Measurements from ENCODE around the gene ICA1. TPM values are rescaled to one million over a fixed set of nuclear protein-coding genes. Genes with fewer than 3 reads are reported as not detected.

ICA1 gene
- total RNA-seq, 1 donor from 2014 or later: 37.1 TPM

DNA sequence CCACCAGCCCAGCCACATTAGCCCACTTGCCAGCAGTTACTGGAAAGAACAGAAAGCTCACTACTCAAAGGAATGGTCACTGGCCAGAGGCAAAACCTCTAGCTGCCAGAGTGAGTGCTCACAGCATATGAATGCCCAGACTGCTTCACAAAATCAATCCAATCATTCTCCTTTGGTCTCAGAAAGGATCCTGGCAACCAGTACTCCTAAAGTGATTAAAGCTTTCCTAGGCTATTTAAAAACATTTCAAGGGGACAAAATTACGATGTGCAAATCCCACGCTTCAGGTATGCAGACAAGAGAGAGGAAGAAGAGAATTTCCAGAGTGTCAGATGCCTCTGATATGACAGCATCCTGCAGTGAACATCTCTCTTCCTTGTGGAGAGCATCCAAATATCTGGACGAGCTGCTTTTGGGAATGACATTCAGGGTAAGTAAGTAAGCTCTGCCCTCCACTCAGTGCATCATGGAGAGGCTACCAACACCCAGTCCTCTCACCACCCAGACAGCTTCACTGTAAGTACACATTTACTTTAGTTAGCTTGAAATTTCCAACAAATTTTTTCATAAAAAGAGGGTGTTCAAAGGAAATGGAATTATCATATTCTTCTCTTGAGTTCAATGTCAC lies 25.1 kb downstream of the ICA1 start:
- no peak for DNase-seq
- intact Hi-C loops (cut with DNase I): no loop called here

DNA sequence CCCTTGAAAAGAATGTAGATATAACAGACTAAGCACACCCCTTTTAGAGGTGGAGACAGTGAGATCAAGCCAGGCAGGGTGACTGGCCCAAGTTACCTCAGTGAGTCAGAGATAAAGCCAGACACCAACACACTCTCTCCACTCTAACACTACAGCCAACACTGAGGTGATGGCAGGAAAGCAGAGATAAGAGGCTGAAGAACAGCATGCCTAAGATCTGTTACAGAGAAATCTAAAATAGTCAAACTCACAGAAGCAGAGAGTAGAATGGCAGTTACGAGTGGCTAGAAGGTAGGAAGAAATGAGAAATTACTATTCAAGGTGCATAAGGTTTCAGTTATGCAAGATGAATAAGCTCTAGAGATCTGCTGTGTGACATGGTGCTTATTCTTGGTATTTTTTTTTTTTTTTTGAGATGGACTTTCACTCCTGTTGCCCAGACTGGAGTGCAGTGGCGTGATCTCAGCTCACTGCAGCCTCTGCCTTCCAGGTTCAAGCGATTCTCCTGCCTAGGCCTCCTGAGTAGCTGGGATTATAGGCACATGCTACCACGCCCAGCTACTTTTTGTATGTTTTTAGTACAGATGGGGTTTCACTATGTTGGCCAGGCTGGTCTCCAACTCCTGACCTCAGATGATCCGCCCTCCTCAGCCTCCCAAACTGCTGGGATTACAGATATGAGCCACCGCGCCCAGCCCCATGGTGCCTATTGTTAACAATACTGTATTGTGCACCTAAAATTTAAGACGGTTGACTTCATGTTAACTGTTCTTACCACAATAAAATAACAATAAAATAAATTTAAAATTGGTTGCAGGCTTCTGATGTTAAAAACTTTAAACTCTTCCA lies 28.7 kb downstream of the ICA1 start:
- ATAC-seq (ENCODE audit: poor library complexity) (peak; percentile 94), DNase-seq (no peak)
- intact Hi-C loops (cut with DNase I): no loop called here

More for the DNA sequence above, 25.1 kb downstream of the ICA1 start:
- ATAC-seq (ENCODE audit: poor library complexity): peak; percentile 49

DNA sequence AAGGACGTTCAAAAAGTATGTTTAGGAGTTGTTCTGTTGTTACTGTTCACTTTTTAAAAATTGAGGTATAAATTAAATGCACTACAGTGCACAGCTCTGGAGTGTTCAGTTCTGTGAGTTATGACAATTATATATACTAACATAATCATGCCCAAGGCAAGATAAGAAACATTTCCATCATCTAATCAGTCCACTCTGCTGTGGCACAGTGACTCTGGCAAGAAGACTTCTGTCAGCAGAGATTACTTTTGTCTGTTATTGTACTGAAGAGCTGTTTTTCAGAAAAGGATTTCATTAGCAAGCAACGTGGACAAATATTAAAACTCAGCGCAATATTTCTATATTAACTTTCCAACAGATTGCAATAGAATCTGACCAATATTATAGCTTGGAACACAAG lies 32.0 kb downstream of the ICA1 start:
- ATAC-seq (ENCODE audit: poor library complexity): no peak
- intact Hi-C loops (cut with DNase I): no loop called here
- DNase-seq: no peak

DNA sequence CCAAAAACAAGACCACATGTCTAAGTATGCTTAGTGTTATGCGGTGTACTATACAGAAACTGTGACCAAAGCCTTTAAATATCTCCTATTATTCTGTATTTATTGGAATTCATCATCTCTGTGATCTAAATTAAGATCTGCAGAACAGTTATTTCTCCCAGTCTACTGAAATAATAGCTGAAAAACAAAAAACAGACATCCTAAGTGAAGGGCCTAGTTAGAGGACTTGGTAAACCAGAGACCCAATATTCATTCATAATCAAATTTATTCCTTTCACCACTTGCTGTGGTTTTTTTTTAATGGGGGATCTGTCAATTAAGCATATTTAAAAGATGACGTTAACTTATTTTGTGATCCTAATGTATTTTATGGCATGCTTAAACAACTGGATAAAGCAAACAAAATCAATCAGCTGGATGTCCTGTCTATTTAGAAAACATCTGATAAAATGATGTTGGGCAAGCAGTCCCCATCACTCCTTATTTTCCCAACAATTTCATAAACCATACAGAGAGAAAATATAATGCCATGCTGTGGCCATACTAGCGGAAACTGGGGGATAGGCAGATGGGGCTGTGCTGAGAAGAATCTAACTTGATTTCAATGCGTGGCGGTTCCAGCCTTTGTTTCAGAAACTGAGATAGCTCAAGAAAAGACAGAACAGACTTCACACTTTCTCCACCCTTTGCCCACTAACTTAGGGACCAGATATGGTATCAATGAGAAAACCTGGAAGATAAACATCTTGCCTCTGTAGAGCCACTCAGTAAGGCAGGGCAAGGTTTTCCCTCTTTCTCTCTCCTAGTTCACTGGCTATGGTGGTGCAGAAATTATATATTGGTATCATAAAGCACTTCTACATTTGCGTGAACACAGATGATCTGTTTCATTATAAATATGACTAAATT lies 32.9 kb downstream of the ICA1 start:
- DNase-seq (no peak), ATAC-seq (ENCODE audit: poor library complexity) (no peak)
- intact Hi-C loops (cut with DNase I): no loop called here

DNA sequence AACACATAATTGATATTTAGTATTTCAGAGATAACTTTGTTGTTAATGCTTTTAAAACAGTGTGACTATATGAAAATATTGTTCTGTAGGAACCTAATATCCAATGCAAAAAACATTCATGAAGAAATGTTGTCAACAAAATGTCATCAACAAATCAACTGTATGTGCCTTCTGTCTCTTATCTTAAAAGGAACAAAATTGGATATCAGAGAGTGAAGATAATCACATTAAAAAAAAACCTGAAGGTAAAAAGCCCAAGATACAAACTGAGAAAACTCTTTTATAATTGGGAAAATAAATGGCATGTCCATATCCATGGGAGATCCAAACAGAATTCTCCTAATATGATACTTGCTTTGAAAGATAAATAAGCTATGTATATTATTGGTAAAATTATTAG lies 33.9 kb downstream of the ICA1 start:
- no peak for ATAC-seq (ENCODE audit: poor library complexity)
- intact Hi-C loops (cut with DNase I): no loop called here
- DNase-seq: no peak

DNA sequence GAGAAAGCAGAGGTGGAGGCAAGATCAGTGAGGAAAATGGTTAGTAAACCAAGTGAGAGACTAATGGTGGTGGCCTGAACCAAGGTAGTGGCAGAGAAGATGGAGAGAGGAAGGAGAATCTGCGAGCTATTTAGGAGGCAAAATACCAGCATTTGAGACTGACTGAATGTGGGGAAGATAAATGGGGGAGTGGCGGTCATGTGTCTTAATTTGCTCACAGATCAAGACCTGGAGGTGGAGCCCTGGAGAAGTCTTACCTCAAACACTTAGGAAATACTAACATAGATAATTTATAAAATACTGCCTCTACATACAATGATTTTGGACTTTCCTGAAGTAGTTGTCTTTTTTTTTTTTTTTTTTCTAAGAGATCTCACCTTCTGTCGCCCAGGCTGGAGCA lies 34.7 kb downstream of the ICA1 start:
- ATAC-seq (ENCODE audit: poor library complexity) (no peak), DNase-seq (no peak)
- intact Hi-C loops (cut with DNase I): no loop called here

DNA sequence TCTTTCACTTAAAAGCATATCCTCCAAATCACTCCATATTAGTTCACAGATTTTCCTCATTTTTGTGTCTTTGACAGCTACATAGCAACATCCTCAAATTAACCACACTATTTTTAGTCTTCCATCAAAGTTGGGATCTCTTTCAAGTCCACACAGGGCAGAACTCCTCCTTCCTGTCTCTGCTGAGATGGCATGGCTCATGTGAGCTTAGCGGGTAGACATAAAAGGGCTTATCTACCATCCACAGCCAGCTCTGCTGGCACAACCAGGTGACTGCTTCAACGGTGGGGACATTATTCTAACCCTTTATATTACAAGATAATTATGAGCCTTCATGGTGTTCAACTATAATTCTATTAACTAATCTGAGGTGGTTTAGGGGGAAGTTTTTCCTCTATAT lies 35.5 kb downstream of the ICA1 start:
- ATAC-seq (ENCODE audit: poor library complexity) (peak; percentile 79), DNase-seq (no peak)
- intact Hi-C loops (cut with DNase I): no loop called here

DNA sequence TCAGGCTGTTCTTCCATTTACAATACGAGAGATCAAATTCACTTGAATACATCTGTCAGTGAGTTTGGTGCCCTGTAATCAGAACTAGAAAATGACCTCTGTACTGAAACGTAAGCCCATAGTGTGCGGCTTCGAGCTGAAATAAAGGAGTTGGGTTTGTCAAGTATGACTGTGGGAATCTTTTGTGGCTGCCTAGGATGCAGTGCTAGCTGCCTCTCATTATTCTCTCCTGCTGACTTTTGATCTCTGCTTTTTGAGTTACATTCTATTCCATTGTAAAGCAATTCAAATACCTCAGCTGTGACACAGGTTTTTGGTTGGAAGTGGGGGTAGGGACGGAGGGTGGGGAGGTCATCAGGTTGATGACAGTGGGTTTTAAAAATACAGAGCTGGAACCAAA lies 40.4 kb downstream of the ICA1 start:
- intact Hi-C loops (cut with DNase I): no loop called here
- DNase-seq (no peak), ATAC-seq (ENCODE audit: poor library complexity) (no peak)

DNA sequence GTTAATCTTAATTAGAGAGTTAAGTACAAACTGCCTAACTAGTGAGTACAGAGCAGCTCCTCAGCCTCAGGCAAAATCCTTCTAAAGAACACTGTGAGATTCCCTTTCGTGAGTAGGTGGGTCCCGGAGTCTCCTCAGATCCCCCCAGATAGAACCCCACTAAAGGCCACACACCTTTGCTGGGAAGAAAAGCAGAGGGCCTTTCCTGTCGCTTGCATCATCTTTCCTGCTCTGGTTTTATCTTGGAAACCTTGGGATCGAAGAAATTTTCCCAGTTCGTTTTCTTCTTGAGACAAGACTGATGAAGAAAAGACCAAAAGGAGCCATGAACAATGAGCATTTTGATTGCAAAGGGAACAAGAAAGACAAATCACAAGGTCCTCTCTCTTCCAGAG lies 40.9 kb downstream of the ICA1 start:
- intact Hi-C loops (cut with DNase I): no loop called here
- ATAC-seq (ENCODE audit: poor library complexity): no peak

DNA sequence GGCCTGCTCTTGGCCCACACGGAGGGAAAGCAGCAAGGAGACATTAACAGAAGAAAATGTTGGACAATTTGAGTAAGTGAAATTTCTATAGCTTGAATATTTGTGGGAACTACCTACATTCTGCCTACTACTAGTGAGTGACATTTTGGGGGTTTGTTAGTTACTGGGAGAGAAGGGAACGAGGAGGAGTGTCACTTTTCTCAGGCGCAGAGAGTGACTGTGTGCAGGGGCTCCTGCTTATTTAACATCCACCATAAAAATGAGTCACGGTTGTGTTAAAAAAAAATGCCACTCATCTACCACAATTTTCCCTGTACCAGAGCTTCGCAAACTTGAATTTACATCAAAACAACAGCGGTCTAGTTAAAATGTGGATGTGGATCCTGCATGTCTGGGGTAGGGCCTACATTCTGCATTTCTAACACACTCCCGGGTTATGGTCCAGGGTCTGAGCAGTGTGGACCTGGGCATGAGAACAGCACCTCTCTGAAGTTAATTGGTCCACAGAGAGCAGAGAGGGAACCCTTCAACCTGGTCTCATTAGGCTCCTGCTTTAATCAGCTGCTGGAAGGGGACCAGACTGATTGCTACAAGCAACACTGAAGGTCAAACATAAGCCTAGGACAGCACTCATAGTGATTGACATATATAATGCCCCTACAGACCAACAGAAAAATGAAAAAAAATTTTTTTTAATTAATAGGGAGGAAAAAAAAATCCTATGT lies 41.4 kb downstream of the ICA1 start:
- ATAC-seq (ENCODE audit: poor library complexity): peak; percentile 58
- no peak for DNase-seq
- intact Hi-C loops (cut with DNase I): no loop called here

More for the DNA sequence above, 40.9 kb downstream of the ICA1 start:
- no peak for DNase-seq

DNA sequence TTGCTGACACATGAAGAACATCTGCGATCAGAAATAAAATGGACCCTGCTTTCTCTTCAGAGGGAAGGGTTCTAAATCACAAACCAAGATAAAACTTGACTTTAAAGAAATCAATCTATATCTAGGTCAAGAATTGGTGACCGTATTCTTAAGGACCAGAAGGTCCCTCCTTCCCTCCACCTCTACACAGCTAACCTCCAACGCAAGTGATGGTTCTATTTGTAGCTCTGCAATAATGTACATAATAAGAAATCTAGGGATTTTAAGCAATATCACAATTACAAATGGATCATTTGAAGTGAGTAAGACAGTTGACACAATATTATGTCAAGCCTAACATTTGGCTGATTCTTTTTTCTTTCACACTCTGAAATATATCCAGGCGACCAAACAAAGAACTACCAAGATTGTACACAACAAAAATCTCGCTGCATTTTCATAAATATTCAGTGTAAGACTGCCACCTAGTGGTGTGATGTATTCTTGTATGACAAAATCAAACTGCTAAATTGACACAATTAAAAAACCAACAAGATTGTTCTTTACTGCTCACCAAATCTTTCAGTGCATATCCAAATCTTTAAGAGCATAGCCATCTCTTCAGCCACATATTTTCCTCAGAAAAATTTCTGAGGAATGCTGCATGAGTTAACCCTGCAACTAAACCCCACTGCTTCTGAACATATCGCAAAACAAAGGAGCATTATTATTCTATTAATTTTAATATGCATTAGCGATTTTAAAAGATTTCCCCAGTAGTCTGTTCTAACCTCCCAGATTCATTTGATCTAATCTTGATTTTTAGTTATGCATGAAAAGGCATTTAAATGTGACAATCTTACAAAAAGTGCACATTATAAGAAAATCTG lies 44.5 kb downstream of the ICA1 start:
- intact Hi-C loops (cut with DNase I): loop anchor here (10.0 kb wide), 2 partner anchors 453 to 543 kb away; no protein-coding TSS in a partner anchor
- DNase-seq (no peak), ATAC-seq (ENCODE audit: poor library complexity) (peak; percentile 55)

DNA sequence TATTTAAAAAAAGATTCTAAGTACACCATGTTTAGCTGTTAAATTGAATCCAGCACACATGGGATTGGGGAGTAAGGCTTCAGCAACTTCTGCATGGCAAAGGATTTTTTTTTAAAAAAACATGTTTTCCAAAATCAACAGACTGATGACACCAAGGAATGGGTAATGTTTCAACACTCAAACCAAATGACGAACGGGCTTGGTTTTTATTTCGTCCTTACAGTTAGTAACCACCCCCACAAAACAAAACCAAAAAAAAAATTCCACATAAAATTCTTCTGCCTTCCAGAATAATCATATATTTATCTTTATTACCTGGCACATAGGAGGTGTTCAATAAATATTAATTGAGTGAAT lies 45.7 kb downstream of the ICA1 start:
- intact Hi-C loops (cut with DNase I): loop anchor here (10.0 kb wide), 2 partner anchors 452 to 542 kb away; no protein-coding TSS in a partner anchor
- no peak for ATAC-seq (ENCODE audit: poor library complexity)
- no peak for DNase-seq

DNA sequence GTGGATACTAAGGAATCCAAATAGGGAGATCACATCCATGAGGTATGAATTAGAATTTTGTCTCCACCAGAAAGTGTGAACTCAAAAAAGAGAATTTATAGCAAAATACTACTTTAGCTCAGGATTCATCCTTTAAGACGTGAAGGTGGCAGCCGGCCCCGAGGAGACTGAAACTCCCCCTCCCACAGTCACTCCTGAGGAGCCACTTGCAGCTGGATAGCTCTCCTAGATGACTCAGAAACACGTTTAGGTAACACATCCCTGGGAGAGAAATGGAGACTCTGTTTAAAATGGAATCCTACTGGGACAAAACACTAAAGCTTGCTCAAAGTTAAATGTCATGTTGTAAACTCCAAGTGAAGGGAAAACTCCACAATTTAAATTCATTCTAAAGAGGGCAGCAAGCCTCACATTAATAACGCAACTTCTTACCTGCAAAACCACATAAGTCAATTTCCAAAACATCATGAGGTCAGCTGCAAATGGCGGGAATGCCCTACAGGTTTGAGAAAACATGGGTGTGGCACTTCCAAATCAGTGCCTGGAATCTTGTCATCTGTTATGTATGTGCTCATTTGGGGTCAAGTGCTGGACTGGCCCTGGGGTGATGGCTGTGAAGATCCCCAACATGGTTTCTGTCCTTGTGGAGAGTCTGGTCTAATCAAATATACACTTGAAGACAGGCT lies 46.2 kb downstream of the ICA1 start:
- intact Hi-C loops (cut with DNase I): loop anchor here (10.0 kb wide), 2 partner anchors 451 to 541 kb away; no protein-coding TSS in a partner anchor
- DNase-seq: no peak
- ATAC-seq (ENCODE audit: poor library complexity): no peak

DNA sequence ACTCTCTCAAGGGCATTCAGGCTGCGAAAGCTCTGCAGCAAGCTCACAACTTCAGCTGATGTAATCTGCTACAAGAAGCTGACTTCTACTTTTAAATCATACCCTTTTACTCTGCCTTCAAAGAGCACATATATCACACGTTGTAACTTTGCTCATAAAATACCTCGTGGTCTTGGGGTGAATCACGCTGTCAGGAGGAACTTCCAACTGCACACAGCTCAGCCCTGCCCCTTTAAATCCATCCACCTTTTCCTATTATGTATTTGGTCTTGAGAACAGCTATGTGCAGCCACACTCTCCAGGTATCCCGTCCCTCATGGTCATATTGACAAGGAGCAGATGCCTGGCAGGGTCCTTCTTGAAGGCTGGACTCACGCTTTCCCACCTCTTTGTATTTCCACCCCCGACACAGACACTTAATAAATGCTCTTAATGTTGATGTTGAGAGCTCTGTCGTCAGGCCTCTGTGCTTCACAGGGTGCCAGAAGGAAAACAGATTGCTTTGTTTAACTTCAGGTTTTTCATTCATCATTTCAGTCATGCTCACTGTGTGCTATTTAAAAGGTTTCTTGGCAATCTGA lies 47.6 kb downstream of the ICA1 start:
- no peak for DNase-seq
- ATAC-seq (ENCODE audit: poor library complexity): no peak

DNA sequence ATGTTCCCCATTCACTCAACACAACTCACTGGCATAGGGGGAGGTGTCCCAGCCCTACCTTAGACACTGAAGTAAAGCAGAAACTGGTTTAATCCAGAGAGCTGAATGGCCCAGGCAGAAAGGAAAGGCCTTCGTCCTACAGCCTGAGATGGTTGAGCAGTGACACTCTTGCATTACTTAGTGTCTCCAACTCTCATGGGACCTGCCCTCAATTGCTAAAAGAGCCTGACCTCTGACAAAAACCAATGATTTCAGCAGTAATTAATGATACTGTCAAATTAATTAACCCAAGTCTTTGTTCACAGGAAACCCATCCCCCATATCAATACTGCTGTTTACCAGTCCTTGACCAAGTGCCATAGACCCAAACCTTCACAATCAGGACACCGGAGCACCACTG lies 48.6 kb downstream of the ICA1 start:
- DNase-seq: no peak
- no peak for ATAC-seq (ENCODE audit: poor library complexity)
- intact Hi-C loops (cut with DNase I): loop anchor here (10.0 kb wide), 2 partner anchors 449 to 539 kb away; no protein-coding TSS in a partner anchor

More for the DNA sequence above, 47.6 kb downstream of the ICA1 start:
- intact Hi-C loops (cut with DNase I): loop anchor here (10.0 kb wide), 2 partner anchors 450 to 540 kb away; no protein-coding TSS in a partner anchor

DNA sequence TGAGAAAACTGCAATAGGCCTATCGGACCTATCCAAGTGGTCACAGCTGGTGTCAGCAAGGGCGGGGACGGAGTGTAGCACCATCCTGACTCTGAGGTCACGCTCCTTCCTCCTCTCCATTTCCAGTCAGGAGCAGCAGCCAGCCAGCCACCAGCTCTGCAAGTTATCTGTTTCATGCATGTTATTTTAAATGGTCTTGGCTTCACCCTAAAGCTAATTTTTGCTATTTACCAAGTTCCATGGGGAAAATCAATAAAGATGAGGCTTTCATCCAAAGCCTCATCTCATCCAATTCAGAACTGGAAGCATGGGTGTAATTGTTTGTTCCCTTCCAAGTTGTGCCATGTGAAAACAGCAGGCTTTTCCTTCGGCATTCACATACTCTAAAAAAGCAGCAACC lies 49.3 kb downstream of the ICA1 start:
- ATAC-seq (ENCODE audit: poor library complexity): peak; percentile 39
- no peak for DNase-seq
- intact Hi-C loops (cut with DNase I): loop anchor here (10.0 kb wide), 2 partner anchors 448 to 538 kb away; no protein-coding TSS in a partner anchor
